Measurements from ENCODE around the gene GTF3C2.
"Not testable (repeated sequence)": the region's sequence is repeated elsewhere in the genome, so short reads cannot be mapped to it uniquely, and the experiment has no call there.

GTF3C2 gene

GRCh38 chr2:27306136-27306535 is 50.4 kb downstream of the GTF3C2 start:
- DNase-seq (ENCODE audit: low read depth) = no peak
- TF ChIP-seq MAX (IDR thresholded peaks at IDR 0.05; ENCODE audit: low read depth, low read length) = no peak
- TF ChIP-seq, protein P1, sequence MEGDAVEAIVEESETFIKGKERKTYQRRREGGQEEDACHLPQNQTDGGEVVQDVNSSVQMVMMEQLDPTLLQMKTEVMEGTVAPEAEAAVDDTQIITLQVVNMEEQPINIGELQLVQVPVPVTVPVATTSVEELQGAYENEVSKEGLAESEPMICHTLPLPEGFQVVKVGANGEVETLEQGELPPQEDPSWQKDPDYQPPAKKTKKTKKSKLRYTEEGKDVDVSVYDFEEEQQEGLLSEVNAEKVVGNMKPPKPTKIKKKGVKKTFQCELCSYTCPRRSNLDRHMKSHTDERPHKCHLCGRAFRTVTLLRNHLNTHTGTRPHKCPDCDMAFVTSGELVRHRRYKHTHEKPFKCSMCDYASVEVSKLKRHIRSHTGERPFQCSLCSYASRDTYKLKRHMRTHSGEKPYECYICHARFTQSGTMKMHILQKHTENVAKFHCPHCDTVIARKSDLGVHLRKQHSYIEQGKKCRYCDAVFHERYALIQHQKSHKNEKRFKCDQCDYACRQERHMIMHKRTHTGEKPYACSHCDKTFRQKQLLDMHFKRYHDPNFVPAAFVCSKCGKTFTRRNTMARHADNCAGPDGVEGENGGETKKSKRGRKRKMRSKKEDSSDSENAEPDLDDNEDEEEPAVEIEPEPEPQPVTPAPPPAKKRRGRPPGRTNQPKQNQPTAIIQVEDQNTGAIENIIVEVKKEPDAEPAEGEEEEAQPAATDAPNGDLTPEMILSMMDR (IDR thresholded peaks at IDR 0.05; ENCODE audit: low read depth, low read length) = no peak
- no peak for TF ChIP-seq MYC (IDR thresholded peaks at IDR 0.05; ENCODE audit: low read depth, low read length)
- TF ChIP-seq POLR2A (IDR thresholded peaks at IDR 0.05; ENCODE audit: extremely low read depth, insufficient read length) = no peak
- H3K4me3 ChIP-seq (ENCODE audit: low read depth, low read length) = no peak overlapping the region

DNA sequence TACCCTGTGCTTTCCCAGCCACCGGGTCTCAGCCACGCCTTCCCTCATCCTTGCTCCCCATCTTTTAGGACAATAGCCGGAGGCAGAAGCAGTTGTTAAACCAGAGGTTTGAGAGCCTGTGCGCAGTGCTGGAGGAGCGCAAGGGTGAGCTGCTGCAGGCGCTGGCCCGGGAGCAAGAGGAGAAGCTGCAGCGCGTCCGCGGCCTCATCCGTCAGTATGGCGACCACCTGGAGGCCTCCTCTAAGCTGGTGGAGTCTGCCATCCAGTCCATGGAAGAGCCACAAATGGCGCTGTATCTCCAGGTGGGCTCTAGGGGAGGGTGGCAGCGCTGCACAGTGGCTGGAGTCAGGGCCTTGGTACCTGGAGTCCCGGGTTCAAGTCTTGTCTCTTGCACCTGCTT is 51.0 kb downstream of the GTF3C2 start:
- no peak for TF ChIP-seq MAX (IDR thresholded peaks at IDR 0.05; ENCODE audit: low read depth, low read length)
- TF ChIP-seq MYC (IDR thresholded peaks at IDR 0.05; ENCODE audit: low read depth, low read length) = no peak
- TF ChIP-seq POLR2A (IDR thresholded peaks at IDR 0.05; ENCODE audit: extremely low read depth, insufficient read length) = no peak
- TF ChIP-seq, protein P1 (IDR thresholded peaks at IDR 0.05; ENCODE audit: low read depth, low read length) = no peak
- no peak overlapping the region for H3K4me3 ChIP-seq (ENCODE audit: low read depth, low read length)
- no peak for DNase-seq (ENCODE audit: low read depth)

DNA sequence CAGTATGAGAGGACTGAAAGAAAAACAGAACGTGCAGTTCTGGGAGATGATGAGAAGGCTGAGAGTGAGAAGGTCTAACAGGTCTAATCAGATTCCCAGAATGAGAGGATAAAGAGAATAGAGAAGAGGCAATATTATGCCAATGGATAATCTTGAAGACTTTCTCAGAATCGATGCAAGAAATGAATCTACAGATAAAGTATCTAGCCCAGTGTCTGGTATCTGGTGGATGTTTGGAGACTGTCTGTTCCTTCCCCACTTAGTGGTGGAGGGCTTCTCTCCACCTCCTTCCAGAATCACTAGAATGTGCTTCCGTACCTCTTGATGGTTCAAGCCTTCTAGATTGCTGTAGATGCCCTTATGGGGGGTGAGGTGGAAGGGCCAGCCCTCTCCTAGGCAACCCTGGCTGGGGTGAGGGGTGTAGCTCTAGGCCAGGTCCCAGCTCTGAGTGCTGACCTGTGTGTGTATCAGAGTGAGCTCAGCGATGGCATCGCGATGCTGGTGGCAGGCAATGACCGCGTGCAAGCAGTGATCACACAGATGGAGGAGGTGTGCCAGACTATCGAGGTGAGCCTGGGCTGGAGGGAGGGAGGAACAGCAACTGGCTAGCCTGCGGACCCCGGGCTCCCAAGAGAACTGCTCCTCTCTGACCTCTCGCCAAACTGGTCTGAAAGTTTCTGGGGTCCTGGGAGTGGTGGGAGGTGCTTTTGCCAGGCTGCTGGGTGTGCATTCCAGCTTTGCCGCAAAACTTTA is 51.9 kb downstream of the GTF3C2 start:
- H3K4me3 ChIP-seq (ENCODE audit: low read depth, low read length) = no peak overlapping the region
- TF ChIP-seq MYC (IDR thresholded peaks at IDR 0.05; ENCODE audit: low read depth, low read length) = no peak
- TF ChIP-seq, protein P1 (IDR thresholded peaks at IDR 0.05; ENCODE audit: low read depth, low read length) = no peak
- TF ChIP-seq POLR2A (IDR thresholded peaks at IDR 0.05; ENCODE audit: extremely low read depth, insufficient read length) = no peak
- no peak for TF ChIP-seq MAX (IDR thresholded peaks at IDR 0.05; ENCODE audit: low read depth, low read length)
- DNase-seq (ENCODE audit: low read depth) = no peak

- no peak overlapping the region for H3K4me3 ChIP-seq (ENCODE audit: low read depth, low read length)
- peak; percentile 79 for DNase-seq (ENCODE audit: low read depth)
- TF ChIP-seq MAX (IDR thresholded peaks at IDR 0.05; ENCODE audit: low read depth, low read length) (no peak), POLR2A (IDR thresholded peaks at IDR 0.05; ENCODE audit: extremely low read depth, insufficient read length) (no peak), MYC (IDR thresholded peaks at IDR 0.05; ENCODE audit: low read depth, low read length) (no peak)
- TF ChIP-seq, protein P1 (IDR thresholded peaks at IDR 0.05; ENCODE audit: low read depth, low read length) = peak; percentile 91
These were observed 53.2 kb downstream of the GTF3C2 start for GRCh38 chr2:27303093-27304025.

GRCh38 chr2:27300606-27301005 is 56.0 kb downstream of the GTF3C2 start:
- H3K4me3 ChIP-seq (ENCODE audit: low read depth, low read length); DNase-seq (ENCODE audit: low read depth): not testable (repeated sequence)
